ENCODE data around the gene ZNF460. TPM values are rescaled to one million over a fixed set of nuclear protein-coding genes. Genes with fewer than 3 reads are reported as not detected.

Gene ZNF460
- total RNA-seq, 2 experiments from 2014 or later = 64.9 to 65.0 TPM

GRCh38 chr19:57302020-57302465, 21.8 kb downstream of the ZNF460 start:
- Mint-ChIP-seq H3K27me3 (no peaks in the 10 kb centered on the region), H3K9me3 (peaks cover 14% of the 10 kb centered on the region), H3K36me3 (ENCODE audit: low read depth) (peaks cover 84% of the 10 kb centered on the region), H3K4me1 (ENCODE audit: low read depth) (peaks cover 15% of the 10 kb centered on the region), H3K27ac (no peak overlapping the region), H3K4me3 (no peak overlapping the region)
- ChIA-PET CTCF (no interaction called here), POLR2A (no interaction called here)
- DNase-seq = no peak
- H3K27me3 ChIP-seq (ENCODE audit: control insufficient read depth in 1 of 2, insufficient read depth in 2 of 2, low read length in 2 of 2) = no peaks in the 10 kb centered on the region
- H3K36me3 ChIP-seq (ENCODE audit: insufficient read depth, low read length) = peaks cover 32% of the 10 kb centered on the region
- no peak overlapping the region for H3K4me3 ChIP-seq (ENCODE audit: low read length)
- intact Hi-C loops (cut with DNase I, micrococcal nuclease) = no loop called here
- H3K27ac ChIP-seq (ENCODE audit: low read depth in 1 of 2, low read length in 2 of 2) = no peak overlapping the region
- H3K9me3 ChIP-seq (ENCODE audit: control insufficient read depth in 1 of 2, insufficient read depth in 1 of 2, low read length in 2 of 2) = peaks cover 0 to 29% of the 10 kb centered on the region in 2 experiments
- H3K4me1 ChIP-seq (ENCODE audit: insufficient read depth, low read length) = no peaks in the 10 kb centered on the region
- no peak for TF ChIP-seq CTCF (IDR thresholded peaks at IDR 0.05)
- no peak for ATAC-seq (ENCODE audit: poor library complexity)

GRCh38 chr19:57302727-57303401, 22.6 kb downstream of the ZNF460 start:
- ATAC-seq (ENCODE audit: poor library complexity) (no peak), DNase-seq (no peak)
- Histone ChIP-seq H3K36me3 (ENCODE audit: insufficient read depth, low read length) (peaks cover 30% of the 10 kb centered on the region), H3K9me3 (ENCODE audit: control insufficient read depth in 1 of 2, insufficient read depth in 1 of 2, low read length in 2 of 2) (peaks cover 0 to 29% of the 10 kb centered on the region in 2 experiments), H3K27ac (ENCODE audit: low read depth in 1 of 2, low read length in 2 of 2) (no peak overlapping the region), H3K27me3 (ENCODE audit: control insufficient read depth in 1 of 2, insufficient read depth in 2 of 2, low read length in 2 of 2) (no peaks in the 10 kb centered on the region), H3K4me3 (ENCODE audit: low read length) (no peak overlapping the region), H3K4me1 (ENCODE audit: insufficient read depth, low read length) (no peaks in the 10 kb centered on the region)
- Mint-ChIP-seq H3K4me3 (no peak overlapping the region), H3K36me3 (ENCODE audit: low read depth) (peaks cover 76% of the 10 kb centered on the region), H3K9me3 (peaks cover 11% of the 10 kb centered on the region), H3K27me3 (no peaks in the 10 kb centered on the region), H3K27ac (no peak overlapping the region), H3K4me1 (ENCODE audit: low read depth) (peaks cover 11% of the 10 kb centered on the region)
- POLR2A ChIA-PET = no interaction called here
- no peak for TF ChIP-seq CTCF (IDR thresholded peaks at IDR 0.05)
- CTCF ChIA-PET = no interaction called here
- intact Hi-C loops (cut with DNase I, micrococcal nuclease) = no loop called here

- intact Hi-C loops (cut with DNase I, micrococcal nuclease) = no loop called here
- no peak for DNase-seq
- Histone ChIP-seq H3K27ac (ENCODE audit: low read depth in 1 of 2, low read length in 2 of 2) (no peak overlapping the region), H3K27me3 (ENCODE audit: control insufficient read depth in 1 of 2, insufficient read depth in 2 of 2, low read length in 2 of 2) (no peaks in the 10 kb centered on the region), H3K4me1 (ENCODE audit: insufficient read depth, low read length) (no peaks in the 10 kb centered on the region), H3K4me3 (ENCODE audit: low read length) (no peak overlapping the region), H3K36me3 (ENCODE audit: insufficient read depth, low read length) (peaks cover 22% of the 10 kb centered on the region), H3K9me3 (ENCODE audit: control insufficient read depth in 1 of 2, insufficient read depth in 1 of 2, low read length in 2 of 2) (peaks cover 0 to 26% of the 10 kb centered on the region in 2 experiments)
- CTCF ChIA-PET = no interaction called here
- Mint-ChIP-seq H3K4me3 (no peak overlapping the region), H3K9me3 (peaks cover 7% of the 10 kb centered on the region), H3K4me1 (ENCODE audit: low read depth) (no peaks in the 10 kb centered on the region), H3K27ac (no peak overlapping the region), H3K27me3 (no peaks in the 10 kb centered on the region), H3K36me3 (ENCODE audit: low read depth) (peaks cover 60% of the 10 kb centered on the region)
- POLR2A ChIA-PET = no interaction called here
- TF ChIP-seq CTCF (IDR thresholded peaks at IDR 0.05) = no peak
- no peak for ATAC-seq (ENCODE audit: poor library complexity)
These were observed 24.8 kb downstream of the ZNF460 start for GRCh38 chr19:57305056-57305455.
